HG02610 (cell line): ENCODE data around the gene DAP.

Source experiments
- ATAC-seq: cut with Tn5 transposase; IDR thresholded peaks from one replicate; pipeline ENCODE4 v1.9.1; 2021; ENCODE audit warnings: mild to moderate bottlenecking, moderate library complexity; ENCODE audit not compliant: unreplicated experiment

The DAP gene

DNA sequence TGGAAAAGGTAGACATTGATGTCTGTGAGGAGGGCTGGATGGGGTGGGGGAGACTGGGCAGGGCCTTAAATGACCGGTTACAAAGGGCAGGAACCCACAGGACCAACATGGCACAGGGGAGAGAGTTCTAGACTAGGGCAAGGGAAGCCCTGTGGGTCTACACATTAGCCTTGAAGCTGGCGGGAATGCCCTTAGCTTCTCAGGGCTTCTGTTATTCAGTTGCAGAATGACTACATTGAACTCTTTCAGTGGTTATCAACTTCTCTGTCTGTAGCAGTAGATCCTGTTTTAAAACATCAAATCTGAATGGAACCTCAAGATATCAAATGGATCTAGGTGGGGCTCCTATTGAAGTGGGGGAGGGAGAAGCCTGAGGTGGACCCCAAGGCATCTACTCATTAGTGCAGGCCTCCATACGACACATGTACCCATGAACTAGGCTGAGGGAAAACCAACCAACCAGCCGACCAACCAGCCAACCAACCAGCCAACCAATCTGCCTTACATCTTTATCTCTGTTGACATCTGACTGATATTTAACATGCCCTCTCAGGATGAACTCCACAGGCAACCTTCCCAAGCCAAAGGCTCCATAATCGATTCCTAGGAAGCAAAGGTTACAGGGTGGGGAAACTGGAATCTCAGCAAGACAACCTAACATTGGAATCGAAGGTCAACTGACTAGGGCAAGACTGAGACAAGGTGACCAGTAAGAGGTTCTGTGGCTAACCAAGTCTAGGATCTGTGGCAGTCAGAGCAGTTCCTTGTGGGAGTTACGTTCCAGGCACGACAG, 48.3 kb downstream of the DAP start:
- peak; percentile 93 for ATAC-seq

GRCh38 chr5:10711562-10711961, 49.5 kb downstream of the DAP start:
- no peak for ATAC-seq

- no peak for ATAC-seq
Measured at GRCh38 chr5:10710513-10711128, 50.4 kb downstream of the DAP start.

GRCh38 chr5:10709933-10710332, 51.1 kb downstream of the DAP start:
- no peak for ATAC-seq

- ATAC-seq, result no peak
Measured at GRCh38 chr5:10709409-10709808, 51.6 kb downstream of the DAP start.

GRCh38 chr5:10708189-10708944, 52.7 kb downstream of the DAP start:
- ATAC-seq, result no peak

DNA sequence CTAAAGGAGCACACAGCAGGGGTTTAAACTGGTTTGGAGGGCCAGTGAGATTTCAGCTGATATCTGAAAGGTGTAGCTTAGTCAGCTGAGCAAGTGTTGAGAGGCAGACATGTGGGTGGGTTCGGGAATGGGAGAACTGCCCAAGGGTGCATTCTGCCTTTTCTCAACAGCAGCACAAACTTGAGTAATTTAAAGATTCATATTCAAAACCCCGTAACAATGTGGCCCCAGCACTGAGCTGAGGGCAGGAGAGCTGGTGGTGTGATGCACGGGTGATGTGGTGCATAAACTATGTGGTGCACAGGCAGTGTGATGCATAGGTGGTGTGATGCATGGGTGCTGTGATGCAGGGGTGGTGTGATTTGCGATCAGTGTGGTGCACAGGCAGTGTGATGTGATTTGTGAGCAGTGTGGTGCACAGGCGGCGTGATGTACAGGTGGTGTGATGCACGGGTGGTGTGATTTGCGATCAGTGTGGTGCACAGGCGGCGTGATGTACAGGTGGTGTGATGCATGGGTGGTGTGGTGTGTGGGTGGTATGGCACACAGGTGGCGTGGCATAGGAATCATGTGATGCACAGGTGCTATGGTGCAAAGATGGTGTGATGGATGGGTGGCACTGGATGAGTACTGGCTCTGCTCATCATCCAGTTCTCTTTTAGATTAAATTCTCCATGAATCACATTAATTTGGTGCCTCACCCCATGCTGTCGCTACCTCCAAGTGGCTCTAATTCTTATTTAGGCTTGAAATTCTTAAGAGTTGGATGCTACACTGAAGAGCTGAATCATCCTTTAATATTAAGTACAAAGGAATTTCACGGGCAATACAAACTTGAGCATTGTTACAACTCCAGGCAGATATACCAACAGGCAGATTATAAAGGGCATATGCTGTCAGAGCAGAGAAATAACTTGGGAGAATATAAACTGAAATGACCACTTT, 53.6 kb downstream of the DAP start:
- ATAC-seq, result no peak

DNA sequence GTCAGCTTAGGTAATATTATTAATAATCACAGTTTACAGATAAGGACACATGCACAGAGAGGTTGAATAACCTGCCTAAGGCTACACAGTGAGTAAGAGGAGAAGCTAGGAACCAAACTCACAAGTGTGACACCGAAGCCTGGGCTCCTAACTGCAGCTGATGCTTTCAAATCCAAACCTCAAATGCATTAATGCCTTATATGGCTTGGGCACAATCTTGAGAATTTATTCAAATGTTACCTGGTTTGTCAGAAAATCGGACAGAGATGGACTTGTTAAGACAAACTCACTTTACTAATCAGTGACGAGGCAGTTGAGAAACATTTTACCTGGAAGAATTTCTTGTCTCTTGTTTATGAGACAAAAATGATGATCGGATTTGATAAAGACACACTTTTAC, 54.7 kb downstream of the DAP start:
- no peak for ATAC-seq

GRCh38 chr5:10705747-10706146, 55.3 kb downstream of the DAP start:
- ATAC-seq, result no peak

DNA sequence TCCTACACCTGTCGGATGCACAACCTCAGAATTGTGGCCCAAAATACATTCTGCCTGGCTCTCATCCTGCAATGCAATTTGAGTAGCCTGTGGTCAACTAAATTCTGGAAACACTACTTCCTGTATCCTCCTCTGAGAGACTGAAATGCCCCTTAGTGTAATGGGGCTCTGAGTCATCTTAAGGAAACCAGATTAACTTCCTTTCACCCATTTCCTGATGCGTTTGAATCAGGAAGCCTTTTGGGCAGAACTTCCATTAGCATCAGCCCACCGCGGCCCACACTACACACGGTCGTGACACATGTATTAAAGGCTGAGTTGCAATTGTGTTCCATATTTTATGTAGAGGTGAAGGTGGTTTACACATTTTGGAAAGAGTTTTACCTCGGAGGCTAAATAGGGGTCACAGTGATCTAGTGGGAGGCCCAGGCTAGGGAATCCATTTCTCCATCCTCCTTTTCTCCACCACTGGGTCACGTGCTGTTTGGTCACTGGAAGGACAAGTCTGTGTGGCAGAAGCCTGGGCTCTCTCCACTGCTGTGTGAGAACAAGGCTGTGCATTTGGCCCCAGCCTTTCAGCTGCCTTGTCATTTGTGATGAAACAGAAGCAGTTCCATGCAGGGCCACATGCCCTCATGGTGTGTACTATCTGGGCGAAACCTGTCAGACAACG, 55.9 kb downstream of the DAP start:
- peak; percentile 46 for ATAC-seq

GRCh38 chr5:10703676-10704075, 57.4 kb downstream of the DAP start:
- ATAC-seq, result no peak

DNA sequence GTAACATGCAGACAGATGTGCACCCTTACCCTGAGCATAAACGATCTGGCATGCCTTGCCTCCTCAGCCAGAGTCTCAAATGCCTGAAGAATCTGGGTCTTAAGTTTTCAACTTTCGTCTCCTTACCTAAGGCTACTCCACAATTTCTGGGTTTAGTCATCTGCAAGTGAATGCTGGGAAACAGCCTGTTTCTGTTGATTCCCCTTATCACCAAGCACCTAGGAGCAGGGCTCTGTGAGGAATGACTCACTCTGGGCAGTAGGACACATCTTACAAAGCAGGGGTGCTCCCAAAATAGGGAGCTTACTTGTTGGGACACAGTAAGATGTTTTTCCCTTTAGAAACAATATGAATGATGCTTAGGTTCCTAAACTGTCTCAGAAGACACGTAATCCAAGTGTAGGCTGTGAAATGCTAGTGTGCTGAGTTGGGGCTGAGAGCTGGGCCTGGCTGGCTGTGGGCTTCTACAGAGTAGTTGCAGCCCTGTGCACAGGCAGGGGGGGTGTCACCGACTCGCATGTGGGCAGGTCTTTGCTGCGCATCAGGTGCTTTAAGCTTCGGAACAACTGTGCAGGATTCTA, 58.0 kb downstream of the DAP start:
- no peak for ATAC-seq

GRCh38 chr5:10702040-10702629, 58.9 kb downstream of the DAP start:
- ATAC-seq, result no peak

- no peak for ATAC-seq
Measured at GRCh38 chr5:10701567-10702039, 59.4 kb downstream of the DAP start.

DNA sequence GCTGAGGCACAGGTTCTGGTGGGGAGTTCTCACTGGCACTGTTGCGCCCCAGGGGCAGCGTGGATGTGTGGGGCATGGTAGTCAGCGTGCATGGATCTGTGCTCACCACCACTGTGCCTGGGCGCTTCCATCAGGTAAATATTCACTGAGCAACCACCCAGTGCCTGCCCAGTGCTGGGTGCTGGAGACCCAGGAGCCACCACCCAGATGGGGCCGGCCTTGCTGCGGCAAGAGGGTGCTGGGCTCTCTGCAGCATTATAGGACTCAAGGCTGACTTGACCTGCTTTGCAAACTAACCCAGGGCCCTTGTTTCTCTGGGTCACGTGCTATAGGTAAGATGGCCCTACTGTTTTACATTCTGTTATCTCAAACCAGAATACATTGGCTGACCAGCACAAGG, 60.5 kb downstream of the DAP start:
- no peak for ATAC-seq

DNA sequence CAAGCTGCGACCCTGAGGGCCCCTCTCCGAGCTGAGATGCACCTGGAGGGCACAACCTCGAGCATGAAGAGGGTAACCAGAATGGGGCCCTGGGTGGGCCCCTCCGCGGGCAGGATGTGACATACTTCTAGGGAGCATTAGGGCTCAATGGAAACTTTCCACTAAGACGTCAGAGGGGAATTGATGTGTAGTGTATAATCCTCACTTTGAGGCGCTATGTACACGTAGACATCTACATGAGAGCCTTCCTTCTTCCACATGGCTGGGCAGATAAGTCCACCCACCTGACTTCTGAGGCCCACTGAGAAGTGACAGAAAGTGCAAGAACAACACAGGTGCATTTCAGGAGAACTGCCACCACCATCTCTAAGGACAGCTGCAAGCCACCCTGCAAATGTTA, 61.0 kb downstream of the DAP start:
- peak; percentile 47 for ATAC-seq

DNA sequence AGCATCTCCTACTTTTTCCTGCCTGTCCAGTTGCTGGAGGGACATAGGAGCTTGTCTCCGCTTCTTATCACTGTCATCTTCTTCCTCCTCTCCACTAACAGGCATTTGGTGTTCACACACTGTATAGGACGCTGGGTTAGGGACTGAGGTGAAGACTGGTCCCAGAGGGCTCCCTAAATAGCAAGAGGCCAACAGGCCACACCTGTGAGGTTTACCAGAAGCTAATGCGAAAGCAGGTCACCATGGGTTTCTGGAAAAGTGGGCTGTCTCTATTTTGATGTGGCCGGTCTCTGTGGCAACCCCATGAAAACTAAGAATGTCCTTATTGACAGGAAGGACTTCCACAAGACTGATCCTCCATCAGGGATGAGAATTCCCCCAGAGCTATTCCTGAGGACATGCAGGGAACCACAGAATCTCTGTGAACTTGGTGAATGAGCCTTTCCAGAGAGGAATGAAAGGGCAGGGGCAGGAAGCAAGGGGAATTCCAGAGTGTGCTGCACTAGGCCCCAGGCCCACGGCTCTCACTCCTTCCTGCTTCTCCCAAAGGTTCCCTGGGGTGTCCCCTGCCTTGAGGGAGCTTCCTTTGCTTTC, 61.7 kb downstream of the DAP start:
- peak; percentile 51 for ATAC-seq

DNA sequence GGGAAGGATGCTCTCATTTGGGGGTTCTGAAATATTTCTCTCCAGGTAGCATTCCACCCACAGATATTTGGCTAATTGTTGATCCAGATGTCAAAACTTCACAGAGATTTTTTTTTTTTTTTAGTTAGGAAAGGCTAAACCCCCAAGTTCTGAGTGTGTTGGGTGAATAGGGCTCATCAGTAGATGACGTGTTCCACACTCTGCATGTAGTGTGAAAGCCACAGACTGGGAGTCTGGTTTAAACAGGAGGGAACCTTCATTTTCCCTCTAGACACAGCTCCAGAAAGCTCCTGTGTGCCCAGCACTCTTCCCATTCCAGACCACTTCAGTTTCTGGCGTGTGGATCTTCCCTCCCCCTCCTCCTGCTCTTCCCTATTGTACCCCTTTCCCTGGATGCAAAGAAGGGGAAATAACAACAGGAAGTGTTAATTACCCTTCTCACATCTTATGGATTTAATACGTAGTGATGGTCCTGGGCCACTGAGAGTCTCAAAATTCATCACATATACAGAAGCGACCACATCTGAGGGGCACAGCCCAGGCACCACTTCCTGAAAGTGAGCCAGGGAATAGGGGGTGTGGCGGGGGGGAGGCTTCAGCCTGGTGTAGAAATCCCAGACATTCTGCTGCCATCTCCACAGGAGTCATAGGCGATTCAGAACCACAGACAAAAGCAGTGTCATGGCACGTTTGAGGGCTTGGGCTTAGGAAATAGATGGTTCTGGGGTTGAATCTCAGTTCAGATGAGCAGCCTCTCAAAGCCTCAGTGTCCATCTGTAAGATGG, 65.1 kb downstream of the DAP start:
- no peak for ATAC-seq
